NCI-H1436 (cell line): ENCODE data around the gene DENND4C.
"Not testable (repeated sequence)": the region's sequence is repeated elsewhere in the genome, so short reads cannot be mapped to it uniquely, and the experiment has no call there.

Experiments
- DNase-seq: peaks from one replicate; lab custom pipeline; 2025; lab: John Stamatoyannopoulos, UW

Gene DENND4C

GRCh38 chr9:19266778-19267384, 36.4 kb downstream of the DENND4C start:
- not testable (repeated sequence) for DNase-seq

GRCh38 chr9:19269582-19269981, 39.1 kb downstream of the DENND4C start:
- DNase-seq, result no peak

- DNase-seq, result no peak
Observed at GRCh38 chr9:19270421-19270949, 40.0 kb downstream of the DENND4C start.

- DNase-seq, result no peak
Observed at GRCh38 chr9:19271081-19271480, 40.6 kb downstream of the DENND4C start.

- no peak for DNase-seq
Observed at GRCh38 chr9:19281801-19282200, 51.3 kb downstream of the DENND4C start.

GRCh38 chr9:19283072-19283710, 52.7 kb downstream of the DENND4C start:
- DNase-seq, result no peak

- DNase-seq, result no peak
Observed at GRCh38 chr9:19284729-19285128, 54.2 kb downstream of the DENND4C start.

GRCh38 chr9:19286634-19287188, 56.2 kb downstream of the DENND4C start:
- DNase-seq, result no peak

GRCh38 chr9:19288081-19288480, 57.6 kb downstream of the DENND4C start:
- no peak for DNase-seq

GRCh38 chr9:19290103-19290502, 59.6 kb downstream of the DENND4C start:
- no peak for DNase-seq

- no peak for DNase-seq
Observed at GRCh38 chr9:19294219-19294618, 63.7 kb downstream of the DENND4C start.

- no peak for DNase-seq
Observed at GRCh38 chr9:19298436-19299000, 68.0 kb downstream of the DENND4C start.

GRCh38 chr9:19303216-19303615, 72.7 kb downstream of the DENND4C start:
- DNase-seq, result no peak

- DNase-seq, result no peak
Observed at GRCh38 chr9:19306568-19306967, 76.1 kb downstream of the DENND4C start.

GRCh38 chr9:19310246-19310645, 79.8 kb downstream of the DENND4C start:
- DNase-seq, result no peak

GRCh38 chr9:19313573-19313972, 83.1 kb downstream of the DENND4C start:
- DNase-seq, result no peak

- no peak for DNase-seq
Observed at GRCh38 chr9:19320495-19320894, 90.0 kb downstream of the DENND4C start.

- no peak for DNase-seq
Observed at GRCh38 chr9:19331877-19332276, 101.4 kb downstream of the DENND4C start.

GRCh38 chr9:19336166-19336565, 105.7 kb downstream of the DENND4C start:
- DNase-seq, result no peak

- DNase-seq, result no peak
Observed at GRCh38 chr9:19342947-19343346, 112.5 kb downstream of the DENND4C start.

- DNase-seq, result no peak
Observed at GRCh38 chr9:19358701-19359100, 128.2 kb downstream of the DENND4C start.

GRCh38 chr9:19369107-19369506, 138.6 kb downstream of the DENND4C start:
- DNase-seq, result no peak

GRCh38 chr9:19371942-19372341, 141.4 kb downstream of the DENND4C start:
- DNase-seq, result no peak
